ENCODE measurements around the gene ABLIM3. TPM values are rescaled to one million over a fixed set of nuclear protein-coding genes. Genes with fewer than 3 reads are reported as not detected.

ABLIM3 gene
- total RNA-seq, 3 donors from 2014 or later (not counting 1 experiment from before 2014, with no cell fraction given) = 0.41 to 2.4 (median 1.2) TPM

GRCh38 chr5:149267241-149267973, 126.1 kb downstream of the ABLIM3 start:
- intact Hi-C loops (cut with micrococcal nuclease) = no loop called here
- Mint-ChIP-seq H3K27ac (no peak overlapping the region), H3K4me1 (peaks cover 5 to 14% of the 10 kb centered on the region in 2 donors), H3K4me3 (no peak overlapping the region), H3K27me3 (ENCODE audit: low read depth in 2 of 2) (peaks cover 14 to 19% of the 10 kb centered on the region in 2 donors), H3K36me3 (no peaks in the 10 kb centered on the region), H3K9me3 (peaks cover 2 to 6% of the 10 kb centered on the region in 2 donors)
- H3K4me1 ChIP-seq (ENCODE audit: control insufficient read depth, insufficient read depth, low read length) = peaks cover 10% of the 10 kb centered on the region
- peaks cover 12% of the 10 kb centered on the region for H3K9me3 ChIP-seq (ENCODE audit: control insufficient read depth, insufficient read depth, low read length)
- no peaks in the 10 kb centered on the region for H3K36me3 ChIP-seq (ENCODE audit: control insufficient read depth, insufficient read depth, low read length)
- H3K27me3 ChIP-seq (ENCODE audit: control insufficient read depth, insufficient read depth, low read length) = peaks cover 8% of the 10 kb centered on the region
- H3K4me3 ChIP-seq (ENCODE audit: low read length) = no peak overlapping the region
- 97% methylated on average over 9 of the region's 9 CpGs for WGBS (ENCODE audit: insufficient coverage)
- no peak for TF ChIP-seq CTCF (IDR thresholded peaks at IDR 0.05)
- ATAC-seq (no peak), DNase-seq (no peak)
- no peak overlapping the region for H3K27ac ChIP-seq (ENCODE audit: low read length)

- Histone ChIP-seq H3K9me3 (ENCODE audit: control insufficient read depth, insufficient read depth, low read length) (peaks cover 12% of the 10 kb centered on the region), H3K4me1 (ENCODE audit: control insufficient read depth, insufficient read depth, low read length) (peaks cover 13% of the 10 kb centered on the region), H3K27me3 (ENCODE audit: control insufficient read depth, insufficient read depth, low read length) (peaks cover 12% of the 10 kb centered on the region), H3K27ac (ENCODE audit: low read length) (no peak overlapping the region), H3K36me3 (ENCODE audit: control insufficient read depth, insufficient read depth, low read length) (no peaks in the 10 kb centered on the region), H3K4me3 (ENCODE audit: low read length) (no peak overlapping the region)
- Mint-ChIP-seq H3K4me3 (no peak overlapping the region), H3K27ac (no peak overlapping the region), H3K9me3 (peaks cover 2 to 6% of the 10 kb centered on the region in 2 donors), H3K36me3 (no peaks in the 10 kb centered on the region), H3K27me3 (ENCODE audit: low read depth in 2 of 2) (peaks cover 28 to 29% of the 10 kb centered on the region in 2 donors), H3K4me1 (peaks cover 5 to 16% of the 10 kb centered on the region in 2 donors)
- DNase-seq (peak in 1 of 2 donors; percentile 70), ATAC-seq (peak; percentile 74 to 77 (median 75))
- 60% methylated on average over 5 of the region's 6 CpGs for WGBS (ENCODE audit: insufficient coverage)
- TF ChIP-seq CTCF (IDR thresholded peaks at IDR 0.05) = peak; percentile 83
- intact Hi-C loops (cut with micrococcal nuclease) = loop anchor here (1.0 kb wide), 1 partner anchor 128 kb away; the partner anchor contains the start of gene ABLIM3
Observed at GRCh38 chr5:149268928-149269557, 127.8 kb downstream of the ABLIM3 start.

- H3K4me3 Mint-ChIP-seq = peak overlapping the region; percentile 85
- no peak for DNase-seq
- H3K27me3 Mint-ChIP-seq (ENCODE audit: low read depth in 2 of 2) = peaks cover 34 to 41% of the 10 kb centered on the region in 2 donors
- peaks cover 5 to 11% of the 10 kb centered on the region in 2 donors for H3K4me1 Mint-ChIP-seq
- 12% methylated on average over 40 of the region's 40 CpGs for WGBS (ENCODE audit: insufficient coverage)
- H3K27ac Mint-ChIP-seq = no peak overlapping the region
- Histone ChIP-seq H3K4me3 (ENCODE audit: low read length) (no peak overlapping the region), H3K9me3 (ENCODE audit: control insufficient read depth, insufficient read depth, low read length) (peaks cover 12% of the 10 kb centered on the region), H3K27ac (ENCODE audit: low read length) (no peak overlapping the region), H3K4me1 (ENCODE audit: control insufficient read depth, insufficient read depth, low read length) (peaks cover 13% of the 10 kb centered on the region), H3K27me3 (ENCODE audit: control insufficient read depth, insufficient read depth, low read length) (peaks cover 12% of the 10 kb centered on the region), H3K36me3 (ENCODE audit: control insufficient read depth, insufficient read depth, low read length) (no peaks in the 10 kb centered on the region)
- TF ChIP-seq CTCF (IDR thresholded peaks at IDR 0.05) = no peak
- no peaks in the 10 kb centered on the region for H3K36me3 Mint-ChIP-seq
- intact Hi-C loops (cut with micrococcal nuclease) = no loop called here
- no peak for ATAC-seq
- H3K9me3 Mint-ChIP-seq = peaks cover 2 to 6% of the 10 kb centered on the region in 2 donors
Observed at GRCh38 chr5:149271195-149271715, 130.0 kb downstream of the ABLIM3 start.

Data from natural killer cell (primary cell).